Activated CD8-positive, alpha-beta T cell treated with anti-CD3 and anti-CD28 coated beads for 36 hours (primary cell): Measurements from ENCODE around the gene FOXP1. TPM values are rescaled to one million over a fixed set of nuclear protein-coding genes. Genes with fewer than 3 reads are reported as not detected.
A peak's percentile ranks its signal among the peaks of the same experiment; 100 is the strongest.

ENCODE experiments used
- ATAC-seq: fragments of 200-7000 bp; cut with Tn5 transposase; one replicate; pipeline ENCODE4 v1.10.0; 2021; ENCODE audit warnings: mild to moderate bottlenecking, moderate library complexity
- CTCF ChIA-PET: fragments of 350-600 bp; sonication (Branson Sonifier 250); formaldehyde crosslinking; loops from one replicate; lab custom pipeline; 2021; ENCODE audit warnings: antibody characterized with exemption; lab: Charles Lee
- POLR2A ChIA-PET: fragments of 350-600 bp; sonication (Branson Sonifier 250); formaldehyde crosslinking; loops from one replicate; lab custom pipeline; 2021; ENCODE audit warnings: antibody characterized with exemption; lab: Charles Lee
- DNase-seq: peaks from one replicate; pipeline ENCODE4 v3.0.0-alpha.2; 2020
- H3K27ac Mint-ChIP-seq: one replicate; pipeline ENCODE4 v1.8.0; 2021; ENCODE audit warnings: mild to moderate bottlenecking, mixed read lengths
- H3K27me3 Mint-ChIP-seq: one replicate; pipeline ENCODE4 v1.8.0; 2021; ENCODE audit warnings: mixed read lengths
- H3K36me3 Mint-ChIP-seq: one replicate; pipeline ENCODE4 v1.8.0; 2021; ENCODE audit warnings: low read depth, mixed read lengths
- H3K4me1 Mint-ChIP-seq: one replicate; pipeline ENCODE4 v1.8.0; 2021; ENCODE audit warnings: low read depth, mixed read lengths
- H3K4me3 Mint-ChIP-seq: one replicate; pipeline ENCODE4 v1.8.0; 2021; ENCODE audit warnings: mild to moderate bottlenecking, moderate library complexity, mixed read lengths
- H3K9me3 Mint-ChIP-seq: one replicate; pipeline ENCODE4 v1.8.0; 2021; ENCODE audit warnings: mixed read lengths
- CTCF ChIP-seq: fragments of 200-600 bp; IDR thresholded peaks from one replicate; pipeline ENCODE4 v1.8.0; 2022; ENCODE audit warnings: antibody characterized with exemption, mild to moderate bottlenecking
- intact Hi-C: fragments of 100-400 bp; cut with micrococcal nuclease; formaldehyde crosslinking; loops from one replicate; pipeline ENCODE4 v1.10.0; 2022
- total RNA-seq, 2 experiments: library from RNA; stranded (reverse); gene quantifications; one replicate each; pipeline ENCODE4 v1.2.3, GENCODE V29; 2021

Gene FOXP1
- total RNA-seq, 2 experiments from 2014 or later = 145 to 153 TPM

DNA sequence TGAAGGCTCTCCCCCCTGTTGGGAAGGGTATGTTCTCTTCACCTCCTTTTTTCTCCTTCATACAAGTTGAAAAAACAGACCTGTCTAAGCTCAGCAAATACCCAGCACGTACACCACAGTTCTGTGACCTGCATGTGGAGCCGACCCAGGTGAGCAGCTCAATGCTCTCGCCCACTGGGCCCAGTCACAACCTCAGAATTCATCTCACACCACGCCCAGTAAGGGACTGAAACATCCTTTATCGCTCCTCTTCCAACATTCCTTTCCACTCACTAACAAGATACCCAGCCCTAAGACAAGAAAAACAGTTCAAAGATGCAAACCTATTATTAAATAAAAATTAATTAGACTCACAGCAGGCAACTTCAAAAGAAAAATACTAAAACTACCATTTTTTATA lies 68.9 kb downstream of the FOXP1 start:
- intact Hi-C loops = no loop called here
- Mint-ChIP-seq H3K36me3 (peaks cover 5% of the 10 kb centered on the region), H3K27ac (no peak overlapping the region), H3K27me3 (no peaks in the 10 kb centered on the region), H3K9me3 (no peaks in the 10 kb centered on the region), H3K4me3 (no peak overlapping the region), H3K4me1 (peaks cover 19% of the 10 kb centered on the region)
- POLR2A ChIA-PET = no interaction called here
- no peak for TF ChIP-seq CTCF
- CTCF ChIA-PET = no interaction called here
- no peak for ATAC-seq
- no peak for DNase-seq

GRCh38 chr3:71513515-71513914 lies 70.0 kb downstream of the FOXP1 start:
- Mint-ChIP-seq H3K9me3 (no peaks in the 10 kb centered on the region), H3K27ac (no peak overlapping the region), H3K4me3 (no peak overlapping the region), H3K4me1 (peaks cover 24% of the 10 kb centered on the region), H3K27me3 (no peaks in the 10 kb centered on the region), H3K36me3 (peaks cover 4% of the 10 kb centered on the region)
- TF ChIP-seq CTCF = no peak
- POLR2A ChIA-PET = interaction anchor here (1.4 kb wide), 1 partner anchor 16 kb away, joined by 3 read pairs; no protein-coding TSS in a partner anchor
- intact Hi-C loops = no loop called here
- CTCF ChIA-PET = interaction anchor here (0.9 to 1.4 kb wide), 3 partner anchors 15 to 72 kb away, joined by 3 to 4 read pairs (median 3); no protein-coding TSS in a partner anchor
- DNase-seq (no peak), ATAC-seq (peak; percentile 32)

DNA sequence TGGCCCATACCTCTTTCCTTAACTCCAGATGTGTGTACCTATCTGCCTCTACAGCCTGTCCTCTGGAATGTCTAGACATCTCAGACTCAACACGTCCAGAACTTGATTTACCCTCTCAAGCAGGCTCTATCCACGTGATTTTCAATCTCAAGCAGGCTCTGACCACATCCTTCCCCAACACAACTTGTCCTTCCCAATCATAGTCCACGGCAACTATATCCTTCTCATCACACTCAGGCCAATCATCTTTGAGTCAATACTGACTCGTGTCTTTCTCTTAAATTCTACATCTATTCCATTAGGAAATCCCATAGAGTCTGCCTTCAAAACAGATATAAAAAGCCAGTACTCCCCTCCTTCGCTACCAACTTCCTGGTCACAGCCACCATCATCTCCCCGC lies 70.4 kb downstream of the FOXP1 start:
- peaks cover 24% of the 10 kb centered on the region for H3K4me1 Mint-ChIP-seq
- POLR2A ChIA-PET = interaction anchor here (1.4 kb wide), 1 partner anchor 15 kb away, joined by 3 read pairs; no protein-coding TSS in a partner anchor
- no peak overlapping the region for H3K4me3 Mint-ChIP-seq
- ATAC-seq (no peak), DNase-seq (no peak)
- H3K27ac Mint-ChIP-seq = no peak overlapping the region
- no peaks in the 10 kb centered on the region for H3K27me3 Mint-ChIP-seq
- intact Hi-C loops = no loop called here
- CTCF ChIA-PET = interaction anchor here (0.9 to 1.4 kb wide), 4 partner anchors 9 to 72 kb away, joined by 3 to 4 read pairs (median 3); no protein-coding TSS in a partner anchor
- TF ChIP-seq CTCF = no peak
- peaks cover 4% of the 10 kb centered on the region for H3K36me3 Mint-ChIP-seq
- H3K9me3 Mint-ChIP-seq = no peaks in the 10 kb centered on the region

DNA sequence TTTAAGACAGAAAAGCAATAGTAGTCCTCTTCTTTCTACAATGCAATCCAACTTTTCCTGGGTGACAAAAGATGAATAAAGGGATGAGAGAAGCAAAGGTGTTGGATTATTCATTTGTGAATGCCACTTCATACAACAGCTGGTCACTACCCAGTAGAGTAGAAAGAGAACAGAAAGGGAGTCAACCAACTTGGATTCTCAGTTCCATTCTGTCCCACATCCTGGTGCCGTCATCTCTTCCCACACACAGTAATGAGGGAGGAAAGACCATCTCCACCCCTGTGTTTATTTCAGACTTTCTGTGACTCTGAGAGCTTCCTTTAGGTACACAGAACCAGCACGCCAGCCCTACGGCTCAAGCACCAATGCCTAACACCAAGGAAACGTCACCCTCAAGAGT lies 71.0 kb downstream of the FOXP1 start:
- Mint-ChIP-seq H3K36me3 (peaks cover 4% of the 10 kb centered on the region), H3K27me3 (no peaks in the 10 kb centered on the region), H3K9me3 (no peaks in the 10 kb centered on the region), H3K4me1 (peaks cover 24% of the 10 kb centered on the region), H3K4me3 (no peak overlapping the region), H3K27ac (no peak overlapping the region)
- intact Hi-C loops = no loop called here
- no peak for ATAC-seq
- ChIA-PET CTCF (interaction anchor here (1.0 to 1.4 kb wide), 3 partner anchors 9 to 128 kb away, joined by 3 to 4 read pairs (median 3); no protein-coding TSS in a partner anchor), POLR2A (interaction anchor here (1.4 kb wide), 2 partner anchors 15 to 212 kb away, joined by 3 to 4 read pairs; no protein-coding TSS in a partner anchor)
- TF ChIP-seq CTCF = no peak
- DNase-seq = no peak

DNA sequence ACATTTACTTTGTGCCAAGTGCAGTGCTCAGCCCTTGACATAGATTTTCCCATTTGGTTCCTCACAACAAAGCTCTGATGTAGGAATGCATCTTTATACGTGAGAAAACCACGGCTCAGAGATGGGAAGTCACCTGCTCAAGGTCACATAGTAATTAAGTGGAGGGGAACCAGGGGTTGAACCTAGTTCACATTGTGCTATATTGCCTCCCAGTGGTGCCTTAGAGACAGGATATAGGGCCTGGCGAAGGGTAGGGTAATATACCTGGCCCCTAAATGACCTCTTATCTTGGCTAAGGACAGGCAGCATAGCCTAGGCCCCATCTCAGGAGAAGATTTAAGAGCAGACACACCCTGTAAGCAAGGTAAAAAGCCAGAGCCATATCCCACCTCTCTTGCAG lies 71.5 kb downstream of the FOXP1 start:
- DNase-seq (peak; percentile 52), ATAC-seq (peak; percentile 95)
- intact Hi-C loops = no loop called here
- peak; percentile 61 for TF ChIP-seq CTCF
- Mint-ChIP-seq H3K9me3 (no peaks in the 10 kb centered on the region), H3K4me1 (peaks cover 24% of the 10 kb centered on the region), H3K27ac (peak overlapping the region; percentile 55), H3K4me3 (no peak overlapping the region), H3K36me3 (peaks cover 4% of the 10 kb centered on the region), H3K27me3 (no peaks in the 10 kb centered on the region)
- POLR2A ChIA-PET = interaction anchor here (0.6 to 1.8 kb wide), 5 partner anchors 26 to 222 kb away, joined by 3 to 4 read pairs (median 4); no protein-coding TSS in a partner anchor
- CTCF ChIA-PET = interaction anchor here (0.8 to 1.8 kb wide), 17 partner anchors 8 to 958 kb away, joined by 3 to 14 read pairs (median 4); no protein-coding TSS in a partner anchor
